ENCODE results near the gene UBE2G2. TPM values are rescaled to one million over a fixed set of nuclear protein-coding genes. Genes with fewer than 3 reads are reported as not detected.

Gene UBE2G2
- polyA plus RNA-seq, 1 donor from 2014 or later, result 127 TPM

- no peaks in the 10 kb centered on the region for H3K9me3 ChIP-seq (ENCODE audit: low read length)
- TF ChIP-seq RAD21 (conservative IDR thresholded peaks at IDR 0.05) (no peak), MXI1 (conservative IDR thresholded peaks at IDR 0.05; ENCODE audit: poor library complexity, severe bottlenecking) (no peak), EZH2 (IDR thresholded peaks at IDR 0.05; ENCODE audit: borderline replicate concordance, insufficient read depth, low read length, poor library complexity, severe bottlenecking) (no peak), POLR2AphosphoS5 (IDR thresholded peaks at IDR 0.05) (no peak), SMC3 (conservative IDR thresholded peaks at IDR 0.05; ENCODE audit: poor library complexity) (no peak), TAF1 (IDR thresholded peaks at IDR 0.05; ENCODE audit: low read depth) (no peak), REST (IDR thresholded peaks at IDR 0.05; ENCODE audit: borderline replicate concordance) (no peak), EP300 (conservative IDR thresholded peaks at IDR 0.05; ENCODE audit: poor library complexity, severe bottlenecking) (no peak)
- TF ChIP-seq, protein P1, sequence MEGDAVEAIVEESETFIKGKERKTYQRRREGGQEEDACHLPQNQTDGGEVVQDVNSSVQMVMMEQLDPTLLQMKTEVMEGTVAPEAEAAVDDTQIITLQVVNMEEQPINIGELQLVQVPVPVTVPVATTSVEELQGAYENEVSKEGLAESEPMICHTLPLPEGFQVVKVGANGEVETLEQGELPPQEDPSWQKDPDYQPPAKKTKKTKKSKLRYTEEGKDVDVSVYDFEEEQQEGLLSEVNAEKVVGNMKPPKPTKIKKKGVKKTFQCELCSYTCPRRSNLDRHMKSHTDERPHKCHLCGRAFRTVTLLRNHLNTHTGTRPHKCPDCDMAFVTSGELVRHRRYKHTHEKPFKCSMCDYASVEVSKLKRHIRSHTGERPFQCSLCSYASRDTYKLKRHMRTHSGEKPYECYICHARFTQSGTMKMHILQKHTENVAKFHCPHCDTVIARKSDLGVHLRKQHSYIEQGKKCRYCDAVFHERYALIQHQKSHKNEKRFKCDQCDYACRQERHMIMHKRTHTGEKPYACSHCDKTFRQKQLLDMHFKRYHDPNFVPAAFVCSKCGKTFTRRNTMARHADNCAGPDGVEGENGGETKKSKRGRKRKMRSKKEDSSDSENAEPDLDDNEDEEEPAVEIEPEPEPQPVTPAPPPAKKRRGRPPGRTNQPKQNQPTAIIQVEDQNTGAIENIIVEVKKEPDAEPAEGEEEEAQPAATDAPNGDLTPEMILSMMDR (IDR thresholded peaks at IDR 0.05; ENCODE audit: poor library complexity, severe bottlenecking), result no peak
- no peak overlapping the region for H3K9ac ChIP-seq (ENCODE audit: low read length)
- H2AFZ ChIP-seq (ENCODE audit: low read depth, low read length), result no peak overlapping the region
- no peaks in the 10 kb centered on the region for H3K36me3 ChIP-seq (ENCODE audit: insufficient read depth, low read length)
- no peaks in the 10 kb centered on the region for H3K27me3 ChIP-seq (ENCODE audit: insufficient read depth, low read depth, low read length)
- H3K9me2 ChIP-seq (ENCODE audit: insufficient read depth, low read length), result no peaks in the 10 kb centered on the region
- no peak overlapping the region for H3K4me3 ChIP-seq (ENCODE audit: low read length)
- H3K27ac ChIP-seq (ENCODE audit: low read length), result no peak overlapping the region
- no peaks in the 10 kb centered on the region for H3F3A ChIP-seq (ENCODE audit: insufficient read depth, low read length, poor library complexity, severe bottlenecking)
- H4K20me1 ChIP-seq (ENCODE audit: insufficient read depth), result no peaks in the 10 kb centered on the region
- no peaks in the 10 kb centered on the region for H3K79me2 ChIP-seq (replicated peaks; ENCODE audit: insufficient read depth, low read length)
- H3K4me2 ChIP-seq (ENCODE audit: low read length), result no peak overlapping the region
These were observed 41.9 kb downstream of the UBE2G2 start for GRCh38 chr21:44759628-44760285.

DNA sequence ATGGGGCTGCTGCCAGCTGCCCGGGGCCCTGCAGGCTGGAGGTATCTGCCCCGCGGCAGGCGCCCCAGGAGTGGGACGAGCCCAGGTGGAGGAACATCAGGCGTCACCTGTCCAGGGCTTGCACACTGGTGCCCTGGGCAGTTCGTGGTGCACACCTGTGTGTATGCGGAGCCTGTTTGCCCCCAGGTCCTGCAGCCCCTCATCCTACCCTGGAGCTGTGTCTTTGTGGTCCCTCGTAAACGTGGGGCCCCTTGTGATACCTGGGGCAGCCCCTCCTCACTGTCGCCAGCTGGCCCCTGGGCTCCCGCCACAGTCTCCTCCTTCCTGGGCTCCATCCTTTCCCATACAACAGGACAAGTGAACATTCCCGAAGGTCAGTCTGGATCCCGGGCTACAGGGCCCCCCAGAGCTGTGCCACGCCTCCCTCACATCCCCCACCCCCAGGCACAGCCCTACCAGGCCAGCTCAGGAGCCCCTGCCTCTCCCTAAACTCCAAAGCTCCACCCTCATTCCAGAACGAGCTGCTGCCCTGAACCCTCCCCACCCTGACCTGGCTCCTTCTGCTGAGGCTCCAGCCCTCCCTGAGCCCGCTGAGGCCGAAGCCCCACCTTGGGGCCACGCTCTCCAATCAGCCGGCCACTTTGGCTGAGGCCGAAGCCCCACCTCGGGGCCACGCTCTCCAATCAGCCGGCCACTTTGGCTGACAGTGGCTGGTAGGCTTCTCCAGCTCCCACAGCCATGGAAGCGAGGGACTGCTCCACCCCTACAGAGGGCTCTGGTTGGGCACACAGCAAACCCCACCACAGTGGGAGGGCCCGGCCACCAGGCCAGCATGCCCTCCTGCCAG lies 42.6 kb downstream of the UBE2G2 start:
- H3K27ac ChIP-seq (ENCODE audit: low read length), result no peak overlapping the region
- H3K36me3 ChIP-seq (ENCODE audit: insufficient read depth, low read length), result no peaks in the 10 kb centered on the region
- no peaks in the 10 kb centered on the region for H3K9me3 ChIP-seq (ENCODE audit: low read length)
- TF ChIP-seq MXI1 (conservative IDR thresholded peaks at IDR 0.05; ENCODE audit: poor library complexity, severe bottlenecking), result no peak
- TF ChIP-seq REST (IDR thresholded peaks at IDR 0.05; ENCODE audit: borderline replicate concordance), result no peak
- TF ChIP-seq, protein P1 (IDR thresholded peaks at IDR 0.05; ENCODE audit: poor library complexity, severe bottlenecking), result no peak
- TF ChIP-seq EP300 (conservative IDR thresholded peaks at IDR 0.05; ENCODE audit: poor library complexity, severe bottlenecking), result no peak
- TF ChIP-seq POLR2AphosphoS5 (IDR thresholded peaks at IDR 0.05), result no peak
- TF ChIP-seq TAF1 (IDR thresholded peaks at IDR 0.05; ENCODE audit: low read depth), result no peak
- no peak for TF ChIP-seq RAD21 (conservative IDR thresholded peaks at IDR 0.05)
- TF ChIP-seq SMC3 (conservative IDR thresholded peaks at IDR 0.05; ENCODE audit: poor library complexity), result no peak
- TF ChIP-seq EZH2 (IDR thresholded peaks at IDR 0.05; ENCODE audit: borderline replicate concordance, insufficient read depth, low read length, poor library complexity, severe bottlenecking), result no peak
- no peak overlapping the region for H3K4me2 ChIP-seq (ENCODE audit: low read length)
- H3K27me3 ChIP-seq (ENCODE audit: insufficient read depth, low read depth, low read length), result no peaks in the 10 kb centered on the region
- no peak overlapping the region for H3K4me3 ChIP-seq (ENCODE audit: low read length)
- H3K9me2 ChIP-seq (ENCODE audit: insufficient read depth, low read length), result no peaks in the 10 kb centered on the region
- H3K9ac ChIP-seq (ENCODE audit: low read length), result no peak overlapping the region
- H2AFZ ChIP-seq (ENCODE audit: low read depth, low read length), result no peak overlapping the region
- no peaks in the 10 kb centered on the region for H3F3A ChIP-seq (ENCODE audit: insufficient read depth, low read length, poor library complexity, severe bottlenecking)
- H3K79me2 ChIP-seq (replicated peaks; ENCODE audit: insufficient read depth, low read length), result no peaks in the 10 kb centered on the region
- H4K20me1 ChIP-seq (ENCODE audit: insufficient read depth), result no peaks in the 10 kb centered on the region

All from neural cell (in vitro differentiated cells).